GM18858 (cell line): ENCODE results near the gene OLFM1.

Source experiments
- ATAC-seq: cut with Tn5 transposase; IDR thresholded peaks from one replicate; pipeline ENCODE4 v1.9.1; 2021; ENCODE audit not compliant: unreplicated experiment

OLFM1 gene

GRCh38 chr9:135167849-135168655 is 80.6 kb downstream of the OLFM1 start:
- no peak for ATAC-seq

GRCh38 chr9:135169709-135170226 is 82.3 kb downstream of the OLFM1 start:
- ATAC-seq, result no peak

GRCh38 chr9:135170535-135170934 is 83.1 kb downstream of the OLFM1 start:
- no peak for ATAC-seq
